ENCODE measurements around the gene TFF2.

The TFF2 gene

GRCh38 chr21:42343963-42344510 is 6.8 kb downstream of the TFF2 start:
- POLR2A ChIA-PET = no interaction called here
- CTCF ChIA-PET = interaction anchor here (0.5 to 0.9 kb wide), 2 partner anchors 30 to 1347 kb away, joined by 3 read pairs; no protein-coding TSS in a partner anchor
- Histone ChIP-seq H3K9me3 (ENCODE audit: control insufficient read depth, insufficient read depth, low read depth, low read length) (no peaks in the 10 kb centered on the region), H3K36me3 (ENCODE audit: control insufficient read depth in 2 of 2, insufficient read depth in 1 of 2, low read length in 2 of 2) (no peaks in the 10 kb centered on the region), H3K4me1 (ENCODE audit: control insufficient read depth, insufficient read depth, low read length) (no peaks in the 10 kb centered on the region), H3K4me3 (ENCODE audit: low read depth, low read length) (no peak overlapping the region), H3K27ac (ENCODE audit: extremely low read depth, low read depth, low read length) (no peak overlapping the region)
- TF ChIP-seq ZNF514 (tag by site-specific recombination; IDR thresholded peaks at IDR 0.05) (no peak), ZNF629 (tag by site-specific recombination; IDR thresholded peaks at IDR 0.05) (no peak), ZBTB21 (tag by site-specific recombination; IDR thresholded peaks at IDR 0.05) (no peak), ZNF560 (tag by site-specific recombination; IDR thresholded peaks at IDR 0.05; ENCODE audit: borderline replicate concordance) (no peak), ZFP3 (tag by site-specific recombination; IDR thresholded peaks at IDR 0.05; ENCODE audit: low read depth) (no peak), ZNF561 (tag by site-specific recombination; IDR thresholded peaks at IDR 0.05; ENCODE audit: borderline replicate concordance) (no peak), ZNF510 (tag by site-specific recombination; IDR thresholded peaks at IDR 0.05; ENCODE audit: insufficient replicate concordance) (no peak), ZNF639 (tag by site-specific recombination; IDR thresholded peaks at IDR 0.05) (no peak), ZNF513 (tag by site-specific recombination; IDR thresholded peaks at IDR 0.05) (no peak), OSR2 (tag by site-specific recombination; IDR thresholded peaks at IDR 0.05) (no peak)

GRCh38 chr21:42343556-42343955 is 7.2 kb downstream of the TFF2 start:
- no peaks in the 10 kb centered on the region for H3K36me3 ChIP-seq (ENCODE audit: control insufficient read depth in 2 of 2, insufficient read depth in 1 of 2, low read length in 2 of 2)
- H3K9me3 ChIP-seq (ENCODE audit: control insufficient read depth, insufficient read depth, low read depth, low read length) = no peaks in the 10 kb centered on the region
- TF ChIP-seq ZNF776 (tag by site-specific recombination; IDR thresholded peaks at IDR 0.05; ENCODE audit: borderline replicate concordance) (no peak), ZNF510 (tag by site-specific recombination; IDR thresholded peaks at IDR 0.05; ENCODE audit: insufficient replicate concordance) (no peak), ZNF311 (tag by site-specific recombination; IDR thresholded peaks at IDR 0.05; ENCODE audit: borderline replicate concordance) (no peak), ZNF239 (tag by site-specific recombination; IDR thresholded peaks at IDR 0.05) (no peak)
- ChIA-PET CTCF (no interaction called here), POLR2A (no interaction called here)
- no peak overlapping the region for H3K4me3 ChIP-seq (ENCODE audit: low read depth, low read length)
- no peaks in the 10 kb centered on the region for H3K4me1 ChIP-seq (ENCODE audit: control insufficient read depth, insufficient read depth, low read length)
- H3K27ac ChIP-seq (ENCODE audit: extremely low read depth, low read depth, low read length) = no peak overlapping the region

GRCh38 chr21:42343101-42343500 is 7.7 kb downstream of the TFF2 start:
- CTCF ChIA-PET = no interaction called here

More at GRCh38 chr21:42343101-42343500, 7.7 kb downstream of the TFF2 start:
- H3K9me3 ChIP-seq (ENCODE audit: control insufficient read depth, insufficient read depth, low read depth, low read length) = no peaks in the 10 kb centered on the region
- no peaks in the 10 kb centered on the region for H3K4me1 ChIP-seq (ENCODE audit: control insufficient read depth, insufficient read depth, low read length)
- H3K36me3 ChIP-seq (ENCODE audit: control insufficient read depth in 2 of 2, insufficient read depth in 1 of 2, low read length in 2 of 2) = no peaks in the 10 kb centered on the region
- TF ChIP-seq ZNF223 (tag by site-specific recombination; IDR thresholded peaks at IDR 0.05) = no peak
- no peak for TF ChIP-seq ZNF311 (tag by site-specific recombination; IDR thresholded peaks at IDR 0.05; ENCODE audit: borderline replicate concordance)
- TF ChIP-seq HOXD13 (CRISPR knock-in tag; IDR thresholded peaks at IDR 0.05; ENCODE audit: borderline replicate concordance) = no peak
- TF ChIP-seq CTCF (tag by site-specific recombination; IDR thresholded peaks at IDR 0.05) = no peak
- no peak for TF ChIP-seq ZNF529 (tag by site-specific recombination; IDR thresholded peaks at IDR 0.05; ENCODE audit: insufficient replicate concordance)
- no peak for TF ChIP-seq ZNF146 (tag by site-specific recombination; IDR thresholded peaks at IDR 0.05)
- TF ChIP-seq ZBTB1 (tag by site-specific recombination; IDR thresholded peaks at IDR 0.05) = no peak
- TF ChIP-seq ZFHX2 (tag by site-specific recombination; conservative IDR thresholded peaks at IDR 0.05) = no peak
- no peak for TF ChIP-seq ZNF624 (tag by site-specific recombination; IDR thresholded peaks at IDR 0.05)
- TF ChIP-seq ZNF302 (tag by site-specific recombination; IDR thresholded peaks at IDR 0.05; ENCODE audit: low read depth) = no peak
- TF ChIP-seq ZNF133 (tag by site-specific recombination; IDR thresholded peaks at IDR 0.05) = no peak
- TF ChIP-seq SCRT2 (tag by site-specific recombination; IDR thresholded peaks at IDR 0.05) = no peak
- TF ChIP-seq KLF16 (tag by site-specific recombination; IDR thresholded peaks at IDR 0.05) = no peak
- no peak for TF ChIP-seq YY1 (tag by site-specific recombination; IDR thresholded peaks at IDR 0.05)
- TF ChIP-seq ZNF768 (tag by site-specific recombination; IDR thresholded peaks at IDR 0.05) = no peak
- TF ChIP-seq ZNF747 (tag by site-specific recombination; IDR thresholded peaks at IDR 0.05) = no peak
- no peak for TF ChIP-seq GLIS2 (tag by site-specific recombination; IDR thresholded peaks at IDR 0.05)
- TF ChIP-seq ZNF558 (tag by site-specific recombination; IDR thresholded peaks at IDR 0.05) = no peak
- TF ChIP-seq ZNF248 (tag by site-specific recombination; IDR thresholded peaks at IDR 0.05) = no peak
- H3K27ac ChIP-seq (ENCODE audit: extremely low read depth, low read depth, low read length) = no peak overlapping the region
- H3K4me3 ChIP-seq (ENCODE audit: low read depth, low read length) = no peak overlapping the region
- POLR2A ChIA-PET = no interaction called here

All from HEK293 (cell line).